H9 (cell line): Measurements from ENCODE around the gene LTBP4. TPM values are rescaled to one million over a fixed set of nuclear protein-coding genes. Genes with fewer than 3 reads are reported as not detected.

Experiments used
- DNase-seq: peaks from one replicate; pipeline ENCODE4 v3.0.0-alpha.2; 2017
- H2AFZ ChIP-seq: one replicate; pipeline ENCODE4 v1.6.1; 2013; ENCODE audit warnings: mild to moderate bottlenecking, low read length, control low read depth, moderate library complexity
- H2AK5ac ChIP-seq: 2 replicates; pipeline ENCODE4 v1.6.1; 2013; ENCODE audit warnings: low read length, control low read depth, mixed read lengths; ENCODE audit not compliant: insufficient read length
- H2BK120ac ChIP-seq: one replicate; pipeline ENCODE4 v1.6.1; 2013; ENCODE audit warnings: low read depth, mild to moderate bottlenecking, low read length, control low read depth, inconsistent platforms; ENCODE audit not compliant: poor library complexity, severe bottlenecking
- H2BK12ac ChIP-seq: 2 replicates; pipeline ENCODE4 v1.6.1; 2013; ENCODE audit warnings: low read length, control low read depth, mixed read lengths, low read depth; ENCODE audit not compliant: insufficient read length
- H2BK15ac ChIP-seq: 2 replicates; pipeline ENCODE4 v1.6.1; 2013; ENCODE audit warnings: low read depth, low read length, control low read depth
- H2BK20ac ChIP-seq: one replicate; pipeline ENCODE4 v1.6.1; 2013; ENCODE audit warnings: low read depth, mild to moderate bottlenecking, low read length, control low read depth, inconsistent platforms; ENCODE audit not compliant: poor library complexity, severe bottlenecking
- H2BK5ac ChIP-seq: 2 replicates; pipeline ENCODE4 v1.6.1; 2013; ENCODE audit warnings: low read length, control low read depth, mixed read lengths; ENCODE audit not compliant: insufficient read length
- H3K14ac ChIP-seq: 2 replicates; pipeline ENCODE4 v1.6.1; 2013; ENCODE audit warnings: low read length, control low read depth; ENCODE audit not compliant: insufficient read depth
- H3K18ac ChIP-seq: 2 replicates; pipeline ENCODE4 v1.6.1; 2013; ENCODE audit warnings: low read depth, mild to moderate bottlenecking, mixed read lengths, low read length, control low read depth; ENCODE audit not compliant: insufficient read length
- H3K23ac ChIP-seq: 2 replicates; pipeline ENCODE4 v1.6.1; 2013; ENCODE audit warnings: low read length, control low read depth, mixed read lengths, low read depth; ENCODE audit not compliant: insufficient read length
- H3K23me2 ChIP-seq: 2 replicates; pipeline ENCODE4 v1.6.1; 2013; ENCODE audit warnings: low read depth, mild to moderate bottlenecking, mixed read lengths, low read length, control low read depth; ENCODE audit not compliant: insufficient read length, poor library complexity, severe bottlenecking
- H3K27ac ChIP-seq: 2 replicates; pipeline ENCODE4 v1.5.1; 2013; ENCODE audit warnings: low read length, control low read depth, mixed read lengths, low read depth; ENCODE audit not compliant: insufficient read length
- H3K27me3 ChIP-seq: 2 replicates; pipeline ENCODE4 v1.6.1; 2013; ENCODE audit warnings: low read length, control low read depth, inconsistent platforms; ENCODE audit not compliant: insufficient read depth
- H3K4ac ChIP-seq: 2 replicates; pipeline ENCODE4 v1.6.1; 2013; ENCODE audit warnings: low read depth, mild to moderate bottlenecking, control low read depth, inconsistent platforms, low read length, moderate library complexity
- H3K4me1 ChIP-seq: 2 replicates; pipeline ENCODE4 v1.6.1; 2013; ENCODE audit warnings: low read length, control low read depth, inconsistent platforms; ENCODE audit not compliant: insufficient read depth
- H3K4me2 ChIP-seq: 2 replicates; pipeline ENCODE4 v1.6.1; 2013; ENCODE audit warnings: low read length, control low read depth, mixed read lengths; ENCODE audit not compliant: insufficient read length, insufficient read depth
- H3K56ac ChIP-seq: 2 replicates; pipeline ENCODE4 v1.6.1; 2013; ENCODE audit warnings: low read depth, mild to moderate bottlenecking, mixed read lengths, low read length, control low read depth; ENCODE audit not compliant: insufficient read length
- H3K79me1 ChIP-seq: 2 replicates; pipeline ENCODE4 v1.6.1; 2013; ENCODE audit warnings: low read depth, mild to moderate bottlenecking, moderate library complexity, low read length, control low read depth, inconsistent platforms; ENCODE audit not compliant: insufficient read depth, poor library complexity, severe bottlenecking
- H3K79me2 ChIP-seq: 2 replicates; pipeline ENCODE4 v1.6.1; 2013; ENCODE audit warnings: low read length, control low read depth, inconsistent platforms; ENCODE audit not compliant: insufficient read depth
- H3K9ac ChIP-seq: 2 replicates; pipeline ENCODE4 v1.6.1; 2013; ENCODE audit warnings: low read length, control low read depth, mixed read lengths; ENCODE audit not compliant: insufficient read length; ENCODE audit errors: extremely low read depth
- H3K9me3 ChIP-seq: one replicate; pipeline ENCODE4 v1.6.1; 2013; ENCODE audit warnings: low read depth, low read length, inconsistent platforms; ENCODE audit not compliant: control insufficient read depth
- H3T11ph ChIP-seq: one replicate; pipeline ENCODE4 v1.6.1; 2013; ENCODE audit warnings: mild to moderate bottlenecking, low read length, control low read depth, inconsistent platforms
- H4K20me1 ChIP-seq: one replicate; pipeline ENCODE4 v1.6.1; 2013; ENCODE audit not compliant: control insufficient read depth, insufficient read length, insufficient read depth
- H4K5ac ChIP-seq: 2 replicates; pipeline ENCODE4 v1.6.1; 2013; ENCODE audit warnings: low read depth, mild to moderate bottlenecking, mixed read lengths, low read length, control low read depth; ENCODE audit not compliant: insufficient read length
- H4K8ac ChIP-seq: replicated peaks from 2 replicates; pipeline ENCODE4 v1.6.1; 2013; ENCODE audit warnings: low read length, control low read depth, mixed read lengths, low read depth; ENCODE audit not compliant: insufficient read length
- H4K91ac ChIP-seq: 2 replicates; pipeline ENCODE4 v1.6.1; 2013; ENCODE audit warnings: low read depth, mild to moderate bottlenecking, moderate library complexity, mixed read lengths, low read length, control low read depth; ENCODE audit not compliant: insufficient read length
- H3K27ac Mint-ChIP-seq, 3 experiments: 2 replicates in 2 of 3; 3 replicates in 1 of 3; pipeline ENCODE4 v1.8.0; 2020 to 2021; ENCODE audit warnings: mixed read lengths in 3 of 3, mild to moderate bottlenecking in 1 of 3, moderate library complexity in 1 of 3
- H3K27me3 Mint-ChIP-seq: 2 replicates; pipeline ENCODE4 v1.8.0; 2021; ENCODE audit warnings: low read depth, mild to moderate bottlenecking, moderate library complexity, mixed read lengths
- H3K36me3 Mint-ChIP-seq, 3 experiments: 2 replicates in 2 of 3; 3 replicates in 1 of 3; pipeline ENCODE4 v1.8.0; 2020 to 2021; ENCODE audit warnings: low read depth in 3 of 3, mixed read lengths in 3 of 3; ENCODE audit not compliant: insufficient read depth in 1 of 3
- H3K4me1 Mint-ChIP-seq, 2 experiments: 2 replicates each; pipeline ENCODE4 v1.8.0; 2020; ENCODE audit warnings: mixed read lengths in 2 of 2
- H3K4me3 Mint-ChIP-seq, 2 experiments: 2 replicates in 1 of 2; 3 replicates in 1 of 2; pipeline ENCODE4 v1.8.0; 2020 to 2021; ENCODE audit warnings: mild to moderate bottlenecking in 2 of 2, mixed read lengths in 2 of 2, moderate library complexity in 1 of 2
- H3K9me3 Mint-ChIP-seq, 2 experiments: 2 replicates in 1 of 2; 3 replicates in 1 of 2; pipeline ENCODE4 v1.8.0; 2020; ENCODE audit warnings: mild to moderate bottlenecking in 2 of 2, mixed read lengths in 2 of 2, moderate library complexity in 1 of 2
- WGBS: extraction: QIAGEN DNeasy Blood & Tissue Kit; methylation state at CpG from one replicate; pipeline ENCODE4 v1.1.7; 2013; ENCODE audit warnings: missing lambda C conversion rate, low lambda C conversion rate, mixed read lengths; ENCODE audit not compliant: insufficient read length; ENCODE audit errors: extremely low coverage; 5-methylcytosine and 5-hydroxymethylcytosine counted together
- total RNA-seq: library from RNA; stranded (reverse); gene quantifications from 2 replicates; pipeline ENCODE4 v1.2.1, GENCODE V29; 2021
- TF ChIP-seq, protein P1 (sequence below): fragments of 200-600 bp; sonication (generic); conservative IDR thresholded peaks from 3 replicates; pipeline ENCODE4 v1.8.0; 2021; ENCODE audit warnings: antibody characterized with exemption, mild to moderate bottlenecking

Gene LTBP4
- total RNA-seq, 1 experiment from 2014 or later = 129 TPM

GRCh38 chr19:40555978-40556689, 45.0 kb upstream of the LTBP4 start:
- DNase-seq = no peak
- Histone ChIP-seq H3T11ph (no peak overlapping the region), H3K4me1 (no peaks in the 10 kb centered on the region), H3K4me2 (no peak overlapping the region), H4K20me1 (no peaks in the 10 kb centered on the region), H3K27ac (no peak overlapping the region), H2AFZ (no peak overlapping the region), H4K91ac (no peak overlapping the region), H3K18ac (no peak overlapping the region), H3K79me1 (no peaks in the 10 kb centered on the region), H2BK20ac (no peak overlapping the region), H2BK12ac (no peak overlapping the region), H4K8ac (no peak overlapping the region), H3K56ac (no peak overlapping the region), H2BK5ac (no peak overlapping the region), H3K27me3 (no peaks in the 10 kb centered on the region; the same call in 1 of the 2 replicates), H3K79me2 (no peaks in the 10 kb centered on the region), H2BK120ac (no peak overlapping the region), H3K14ac (no peak overlapping the region), H2BK15ac (no peak overlapping the region), H3K9ac (no peak overlapping the region), H3K9me3 (no peaks in the 10 kb centered on the region), H3K23ac (no peak overlapping the region), H3K4ac (no peak overlapping the region), H3K23me2 (peaks cover 2% of the 10 kb centered on the region), H2AK5ac (no peak overlapping the region), H4K5ac (no peak overlapping the region)
- H3K4me1 Mint-ChIP-seq = peaks cover 3 to 18% of the 10 kb centered on the region in 2 experiments
- H3K4me3 Mint-ChIP-seq = no peak overlapping the region
- no CpG with 5 or more reads among the region's 17 CpGs for WGBS
- H3K27me3 Mint-ChIP-seq = peaks cover 73% of the 10 kb centered on the region
- no peaks in the 10 kb centered on the region for H3K9me3 Mint-ChIP-seq
- no peaks in the 10 kb centered on the region for H3K36me3 Mint-ChIP-seq
- TF ChIP-seq, protein P1, sequence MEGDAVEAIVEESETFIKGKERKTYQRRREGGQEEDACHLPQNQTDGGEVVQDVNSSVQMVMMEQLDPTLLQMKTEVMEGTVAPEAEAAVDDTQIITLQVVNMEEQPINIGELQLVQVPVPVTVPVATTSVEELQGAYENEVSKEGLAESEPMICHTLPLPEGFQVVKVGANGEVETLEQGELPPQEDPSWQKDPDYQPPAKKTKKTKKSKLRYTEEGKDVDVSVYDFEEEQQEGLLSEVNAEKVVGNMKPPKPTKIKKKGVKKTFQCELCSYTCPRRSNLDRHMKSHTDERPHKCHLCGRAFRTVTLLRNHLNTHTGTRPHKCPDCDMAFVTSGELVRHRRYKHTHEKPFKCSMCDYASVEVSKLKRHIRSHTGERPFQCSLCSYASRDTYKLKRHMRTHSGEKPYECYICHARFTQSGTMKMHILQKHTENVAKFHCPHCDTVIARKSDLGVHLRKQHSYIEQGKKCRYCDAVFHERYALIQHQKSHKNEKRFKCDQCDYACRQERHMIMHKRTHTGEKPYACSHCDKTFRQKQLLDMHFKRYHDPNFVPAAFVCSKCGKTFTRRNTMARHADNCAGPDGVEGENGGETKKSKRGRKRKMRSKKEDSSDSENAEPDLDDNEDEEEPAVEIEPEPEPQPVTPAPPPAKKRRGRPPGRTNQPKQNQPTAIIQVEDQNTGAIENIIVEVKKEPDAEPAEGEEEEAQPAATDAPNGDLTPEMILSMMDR = no peak
- H3K27ac Mint-ChIP-seq = no peak overlapping the region
